ENCODE data around the gene FHL2.

DNA sequence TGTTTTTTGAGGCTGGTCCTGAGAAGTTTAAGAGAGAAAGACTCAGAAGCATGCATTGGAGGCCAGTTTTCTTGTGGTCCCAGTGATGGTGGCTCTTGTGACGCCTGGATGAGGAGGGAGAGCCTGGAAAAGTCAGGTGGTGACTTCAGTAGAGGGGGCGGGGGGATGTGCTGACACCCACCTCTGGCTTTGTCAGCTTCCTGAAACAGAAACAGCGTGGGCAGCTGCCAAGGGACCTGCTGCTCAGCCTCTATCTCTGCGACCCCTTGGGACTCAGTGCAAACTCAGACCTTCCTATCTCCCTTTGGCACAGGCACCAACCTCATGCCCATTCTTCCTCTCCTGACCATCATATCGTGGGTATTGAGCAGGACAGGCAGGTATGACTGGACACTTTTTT lies 75.7 kb downstream of the FHL2 start:
- TF ChIP-seq POLR2AphosphoS5 (IDR thresholded peaks at IDR 0.05; ENCODE audit: borderline replicate concordance, low read depth, low read length) (no peak), EZH2 (IDR thresholded peaks at IDR 0.05) (no peak)
